GM18909 (cell line): ENCODE data around the gene BARHL1.

Experiments used
- ATAC-seq: cut with Tn5 transposase; IDR thresholded peaks from one replicate; pipeline ENCODE4 v1.9.1; 2021; ENCODE audit warnings: mild to moderate bottlenecking; ENCODE audit not compliant: unreplicated experiment, poor library complexity

Gene BARHL1

GRCh38 chr9:132606066-132606465 lies 23.7 kb downstream of the BARHL1 start:
- no peak for ATAC-seq

- no peak for ATAC-seq
Observed at GRCh38 chr9:132609184-132609583, 26.8 kb downstream of the BARHL1 start.

- ATAC-seq = no peak
Observed at GRCh38 chr9:132609829-132610228, 27.4 kb downstream of the BARHL1 start.

GRCh38 chr9:132610661-132611060 lies 28.3 kb downstream of the BARHL1 start:
- ATAC-seq = no peak

GRCh38 chr9:132614324-132614723 lies 31.9 kb downstream of the BARHL1 start:
- ATAC-seq = no peak

GRCh38 chr9:132615774-132616173 lies 33.4 kb downstream of the BARHL1 start:
- no peak for ATAC-seq

- ATAC-seq = no peak
Observed at GRCh38 chr9:132616725-132617124, 34.3 kb downstream of the BARHL1 start.

- no peak for ATAC-seq
Observed at GRCh38 chr9:132622159-132622558, 39.8 kb downstream of the BARHL1 start.

GRCh38 chr9:132626285-132626684 lies 43.9 kb downstream of the BARHL1 start:
- no peak for ATAC-seq

GRCh38 chr9:132627106-132627505 lies 44.7 kb downstream of the BARHL1 start:
- no peak for ATAC-seq

- no peak for ATAC-seq
Observed at GRCh38 chr9:132627594-132627993, 45.2 kb downstream of the BARHL1 start.

GRCh38 chr9:132628746-132629145 lies 46.3 kb downstream of the BARHL1 start:
- ATAC-seq = no peak

GRCh38 chr9:132630116-132630515 lies 47.7 kb downstream of the BARHL1 start:
- ATAC-seq = no peak

- ATAC-seq = no peak
Observed at GRCh38 chr9:132630811-132631210, 48.4 kb downstream of the BARHL1 start.

- no peak for ATAC-seq
Observed at GRCh38 chr9:132631280-132631679, 48.9 kb downstream of the BARHL1 start.

- no peak for ATAC-seq
Observed at GRCh38 chr9:132631685-132632084, 49.3 kb downstream of the BARHL1 start.

- ATAC-seq = no peak
Observed at GRCh38 chr9:132632413-132633129, 50.2 kb downstream of the BARHL1 start.

GRCh38 chr9:132634327-132634726 lies 51.9 kb downstream of the BARHL1 start:
- ATAC-seq = no peak

GRCh38 chr9:132637351-132637750 lies 54.9 kb downstream of the BARHL1 start:
- ATAC-seq = no peak

- ATAC-seq = no peak
Observed at GRCh38 chr9:132637801-132638200, 55.4 kb downstream of the BARHL1 start.

- ATAC-seq = no peak
Observed at GRCh38 chr9:132638240-132638639, 55.8 kb downstream of the BARHL1 start.

- ATAC-seq = no peak
Observed at GRCh38 chr9:132639322-132639721, 56.9 kb downstream of the BARHL1 start.
